ENCODE measurements around the gene NAPEPLD. TPM values are rescaled to one million over a fixed set of nuclear protein-coding genes. Genes with fewer than 3 reads are reported as not detected.

NAPEPLD gene
- total and polyA plus RNA-seq, 5 donors from 2014 or later, result 6.4 to 11.2 (median 8.7) TPM

Other genes starting within 250 kb of the NAPEPLD start
- 0.69 TPM for gene LRRC17, start 236.1 kb downstream of the NAPEPLD start, total RNA-seq
- under 1 TPM in 2 of 4 donors, not detected in 2; 0.32 to 0.40 TPM for gene LRRC17, start 236.1 kb downstream of the NAPEPLD start, polyA plus RNA-seq
- not detected for gene FBXL13, start 74.3 kb downstream of the NAPEPLD start, total RNA-seq
- gene FBXL13, start 74.3 kb downstream of the NAPEPLD start, polyA plus RNA-seq, result under 1 TPM in 2 of 4 donors, not detected in 2; 0.19 to 0.42 TPM
- gene ARMC10, start 74.0 kb downstream of the NAPEPLD start, total RNA-seq, result 16.3 TPM
- gene ARMC10, start 74.0 kb downstream of the NAPEPLD start, polyA plus RNA-seq, result 10 to 100 TPM; 36.7 to 51.2 (median 44.5) TPM
- gene PMPCB, start 148.3 kb upstream of the NAPEPLD start, total RNA-seq, result 86.6 TPM
- 10 to 100 TPM; 85.5 to 89.7 (median 88.0) TPM for gene PMPCB, start 148.3 kb upstream of the NAPEPLD start, polyA plus RNA-seq
- gene DNAJC2, start 195.7 kb upstream of the NAPEPLD start, total RNA-seq, result 63.1 TPM
- 10 to 100 TPM; 17.3 to 23.7 (median 19.9) TPM for gene DNAJC2, start 195.7 kb upstream of the NAPEPLD start, polyA plus RNA-seq
- gene PSMC2, start 198.5 kb upstream of the NAPEPLD start, total RNA-seq, result 84.3 TPM
- 100 to 1,000 TPM; 153 to 214 (median 179) TPM for gene PSMC2, start 198.5 kb upstream of the NAPEPLD start, polyA plus RNA-seq